MCF 10A (cell line): ENCODE measurements around the gene CFAP61. TPM values are rescaled to one million over a fixed set of nuclear protein-coding genes. Genes with fewer than 3 reads are reported as not detected.

Experiments used
- BruUV-seq: library from RNA; stranded (reverse); fragments of 400-500 nt; replicated peaks from 2 replicates; lab custom pipeline; 2021; lab: Mats Ljungman, UMichigan
- CTCF ChIA-PET: fragments of 300-600 bp; sonication (Branson Sonifier 250); formaldehyde crosslinking; extraction: SDS; loops from one replicate; lab custom pipeline; 2021; ENCODE audit warnings: antibody characterized with exemption, inconsistent platforms; lab: Yijun Ruan, JAX
- POLR2A ChIA-PET: fragments of 300-600, 350-650 bp; sonication (Branson Sonifier 250); formaldehyde crosslinking; extraction: SDS; loops from one replicate; lab custom pipeline; 2020; ENCODE audit warnings: antibody characterized with exemption, inconsistent platforms; lab: Yijun Ruan, JAX
- DNase-seq: peaks from one replicate; pipeline ENCODE4 v3.0.0-alpha.2; 2018; ENCODE audit not compliant: unreplicated experiment
- H3K27ac Mint-ChIP-seq: one replicate; pipeline ENCODE4 v1.8.0; 2022; ENCODE audit warnings: mild to moderate bottlenecking, low read depth, mixed read lengths; ENCODE audit not compliant: unreplicated experiment
- H3K27me3 Mint-ChIP-seq: one replicate; pipeline ENCODE4 v1.8.0; 2022; ENCODE audit warnings: mixed read lengths; ENCODE audit not compliant: insufficient read depth, unreplicated experiment
- H3K36me3 Mint-ChIP-seq: one replicate; pipeline ENCODE4 v1.8.0; 2022; ENCODE audit warnings: mild to moderate bottlenecking, moderate library complexity, mixed read lengths; ENCODE audit not compliant: insufficient read depth, unreplicated experiment
- H3K4me1 Mint-ChIP-seq: one replicate; pipeline ENCODE4 v1.8.0; 2022; ENCODE audit warnings: mixed read lengths; ENCODE audit not compliant: insufficient read depth, unreplicated experiment
- H3K4me3 Mint-ChIP-seq: one replicate; pipeline ENCODE4 v1.8.0; 2022; ENCODE audit warnings: mild to moderate bottlenecking, moderate library complexity, mixed read lengths; ENCODE audit not compliant: unreplicated experiment
- H3K9me3 Mint-ChIP-seq: one replicate; pipeline ENCODE4 v1.8.0; 2022; ENCODE audit warnings: mixed read lengths; ENCODE audit not compliant: unreplicated experiment
- intact Hi-C: fragments of 100-400 bp; cut with micrococcal nuclease; formaldehyde crosslinking; loops from 2 replicates; pipeline ENCODE4 v1.14.1; 2022
- total RNA-seq: library from RNA; stranded (reverse); gene quantifications from 2 replicates; pipeline ENCODE4 v1.2.3, GENCODE V29; 2022
- TF ChIP-seq, protein P1 (sequence below): fragments of 200-600 bp; IDR thresholded peaks from one replicate; pipeline ENCODE4 v1.8.0; 2022; ENCODE audit warnings: antibody characterized with exemption, mild to moderate bottlenecking; ENCODE audit not compliant: unreplicated experiment

Gene CFAP61
- total RNA-seq, 1 experiment from 2014 or later: 1.5 TPM

DNA sequence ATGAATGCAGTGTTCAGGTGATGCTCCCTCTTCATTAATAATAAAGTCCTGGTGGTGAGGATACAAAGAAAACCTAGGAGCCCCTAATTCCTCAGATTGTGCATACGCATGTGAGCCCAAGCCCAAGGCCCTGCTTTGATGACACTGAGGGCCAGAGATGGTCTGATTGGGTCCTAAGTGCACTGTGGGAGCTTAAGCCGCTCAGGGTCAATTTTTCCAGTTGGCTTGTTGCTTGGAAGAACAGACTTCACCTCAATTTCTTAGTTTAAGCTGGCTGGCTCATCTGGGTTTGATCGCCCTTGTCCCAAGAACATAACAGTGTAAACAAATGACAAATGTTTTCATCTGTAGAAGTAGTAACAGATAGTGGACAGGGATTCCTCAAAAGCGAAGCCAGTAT, 357.0 kb downstream of the CFAP61 start:
- no peaks in the 10 kb centered on the region for H3K4me1 Mint-ChIP-seq
- TF ChIP-seq, protein P1, sequence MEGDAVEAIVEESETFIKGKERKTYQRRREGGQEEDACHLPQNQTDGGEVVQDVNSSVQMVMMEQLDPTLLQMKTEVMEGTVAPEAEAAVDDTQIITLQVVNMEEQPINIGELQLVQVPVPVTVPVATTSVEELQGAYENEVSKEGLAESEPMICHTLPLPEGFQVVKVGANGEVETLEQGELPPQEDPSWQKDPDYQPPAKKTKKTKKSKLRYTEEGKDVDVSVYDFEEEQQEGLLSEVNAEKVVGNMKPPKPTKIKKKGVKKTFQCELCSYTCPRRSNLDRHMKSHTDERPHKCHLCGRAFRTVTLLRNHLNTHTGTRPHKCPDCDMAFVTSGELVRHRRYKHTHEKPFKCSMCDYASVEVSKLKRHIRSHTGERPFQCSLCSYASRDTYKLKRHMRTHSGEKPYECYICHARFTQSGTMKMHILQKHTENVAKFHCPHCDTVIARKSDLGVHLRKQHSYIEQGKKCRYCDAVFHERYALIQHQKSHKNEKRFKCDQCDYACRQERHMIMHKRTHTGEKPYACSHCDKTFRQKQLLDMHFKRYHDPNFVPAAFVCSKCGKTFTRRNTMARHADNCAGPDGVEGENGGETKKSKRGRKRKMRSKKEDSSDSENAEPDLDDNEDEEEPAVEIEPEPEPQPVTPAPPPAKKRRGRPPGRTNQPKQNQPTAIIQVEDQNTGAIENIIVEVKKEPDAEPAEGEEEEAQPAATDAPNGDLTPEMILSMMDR: no peak
- no peak overlapping the region for H3K4me3 Mint-ChIP-seq
- intact Hi-C loops: loop anchor here (2.0 to 5.0 kb wide), 2 partner anchors 47 to 325 kb away; no protein-coding TSS in a partner anchor
- no peak overlapping the region for H3K27ac Mint-ChIP-seq
- no TSS peak for BruUV-seq
- CTCF ChIA-PET: interaction anchor here (0.6 to 1.2 kb wide), 4 partner anchors 8 to 185 kb away, joined by 3 to 4 read pairs (median 4); no protein-coding TSS in a partner anchor
- DNase-seq: no peak
- POLR2A ChIA-PET: no interaction called here
- H3K36me3 Mint-ChIP-seq: no peaks in the 10 kb centered on the region
- no peaks in the 10 kb centered on the region for H3K9me3 Mint-ChIP-seq
- H3K27me3 Mint-ChIP-seq: no peaks in the 10 kb centered on the region

Other genes with a start within 250 kb of the CFAP61 start
- gene NAA20, start 35.2 kb upstream of the CFAP61 start, total RNA-seq: 109 and 126 TPM in 2 replicates
- gene CRNKL1, start 66 bp upstream of the CFAP61 start, total RNA-seq: 19.4 and 20.1 TPM in 2 replicates